OCI-M2 (cell line): ENCODE measurements around the gene NPTX1.

Experiments used
- DNase-seq: peaks from one replicate; lab custom pipeline; 2025; ENCODE audit not compliant: unreplicated experiment; lab: John Stamatoyannopoulos, UW

The NPTX1 gene

GRCh38 chr17:80445007-80445725, 31.2 kb downstream of the NPTX1 start:
- DNase-seq: no peak

GRCh38 chr17:80444644-80444979, 31.8 kb downstream of the NPTX1 start:
- no peak for DNase-seq

- no peak for DNase-seq
Measured at GRCh38 chr17:80443916-80444643, 32.3 kb downstream of the NPTX1 start.

- DNase-seq: no peak
Measured at GRCh38 chr17:80443498-80443897, 32.9 kb downstream of the NPTX1 start.

GRCh38 chr17:80442764-80443163, 33.6 kb downstream of the NPTX1 start:
- DNase-seq: no peak

GRCh38 chr17:80442323-80442659, 34.1 kb downstream of the NPTX1 start:
- no peak for DNase-seq

- DNase-seq: no peak
Measured at GRCh38 chr17:80441598-80442322, 34.6 kb downstream of the NPTX1 start.

GRCh38 chr17:80441133-80441578, 35.3 kb downstream of the NPTX1 start:
- DNase-seq: no peak

- no peak for DNase-seq
Measured at GRCh38 chr17:80439499-80439898, 36.9 kb downstream of the NPTX1 start.

- DNase-seq: no peak
Measured at GRCh38 chr17:80438806-80439205, 37.6 kb downstream of the NPTX1 start.

GRCh38 chr17:80437532-80437931, 38.9 kb downstream of the NPTX1 start:
- DNase-seq: no peak

GRCh38 chr17:80433916-80434666, 42.3 kb downstream of the NPTX1 start:
- no peak for DNase-seq

- no peak for DNase-seq
Measured at GRCh38 chr17:80432961-80433550, 43.4 kb downstream of the NPTX1 start.

GRCh38 chr17:80432350-80432955, 44.0 kb downstream of the NPTX1 start:
- no peak for DNase-seq

GRCh38 chr17:80431246-80432195, 44.9 kb downstream of the NPTX1 start:
- no peak for DNase-seq

- no peak for DNase-seq
Measured at GRCh38 chr17:80430446-80431245, 45.8 kb downstream of the NPTX1 start.

GRCh38 chr17:80429356-80430275, 46.8 kb downstream of the NPTX1 start:
- no peak for DNase-seq

- DNase-seq: no peak
Measured at GRCh38 chr17:80428796-80429195, 47.6 kb downstream of the NPTX1 start.
